AG04450 (cell line): Measurements from ENCODE around the gene FILIP1. TPM values are rescaled to one million over a fixed set of nuclear protein-coding genes. Genes with fewer than 3 reads are reported as not detected.

Source experiments
- CTCF ChIA-PET: fragments of 300-600, 350-600 bp; formaldehyde crosslinking; extraction: SDS; loops from one replicate; lab custom pipeline; 2022; ENCODE audit warnings: antibody characterized with exemption, inconsistent platforms; lab: Charles Lee
- POLR2A ChIA-PET: fragments of 350-600 bp; formaldehyde crosslinking; extraction: SDS; loops from one replicate; lab custom pipeline; 2021; ENCODE audit warnings: antibody characterized with exemption, inconsistent platforms; lab: Yijun Ruan, JAX
- DNase-seq: peaks from one replicate; pipeline ENCODE4 v3.0.0-alpha.2; 2011; ENCODE audit warnings: low read depth, low spot score
- H3K27ac ChIP-seq: one replicate; pipeline ENCODE4 v1.5.1; 2012; ENCODE audit warnings: low read depth, low read length, control low read depth
- H3K27me3 ChIP-seq: one replicate; pipeline ENCODE4 v1.6.0; 2012; ENCODE audit warnings: low read length; ENCODE audit not compliant: control insufficient read depth, insufficient read depth
- H3K4me3 ChIP-seq: 2 replicates; pipeline ENCODE4 v1.5.1; 2011; ENCODE audit warnings: mild to moderate bottlenecking, low read depth, low read length, control low read depth
- H3K9me3 ChIP-seq: 2 replicates; pipeline ENCODE4 v1.5.1; 2012; ENCODE audit warnings: low read length; ENCODE audit not compliant: control insufficient read depth, insufficient read depth
- polyA plus RNA-seq: library from polyadenylated mRNA; depleted of rRNA; stranded (reverse); fragments of >200 nt; gene quantifications from 2 replicates; pipeline ENCODE4 v1.2.3, GENCODE V29; 2011
- TF ChIP-seq, protein P1 (sequence below): IDR thresholded peaks from 2 replicates; pipeline ENCODE4 v1.5.1; 2011; ENCODE audit warnings: low read depth, low read length, control low read depth, inconsistent platforms

Gene FILIP1
- polyA plus RNA-seq, 1 experiment, result 0.12 TPM

DNA sequence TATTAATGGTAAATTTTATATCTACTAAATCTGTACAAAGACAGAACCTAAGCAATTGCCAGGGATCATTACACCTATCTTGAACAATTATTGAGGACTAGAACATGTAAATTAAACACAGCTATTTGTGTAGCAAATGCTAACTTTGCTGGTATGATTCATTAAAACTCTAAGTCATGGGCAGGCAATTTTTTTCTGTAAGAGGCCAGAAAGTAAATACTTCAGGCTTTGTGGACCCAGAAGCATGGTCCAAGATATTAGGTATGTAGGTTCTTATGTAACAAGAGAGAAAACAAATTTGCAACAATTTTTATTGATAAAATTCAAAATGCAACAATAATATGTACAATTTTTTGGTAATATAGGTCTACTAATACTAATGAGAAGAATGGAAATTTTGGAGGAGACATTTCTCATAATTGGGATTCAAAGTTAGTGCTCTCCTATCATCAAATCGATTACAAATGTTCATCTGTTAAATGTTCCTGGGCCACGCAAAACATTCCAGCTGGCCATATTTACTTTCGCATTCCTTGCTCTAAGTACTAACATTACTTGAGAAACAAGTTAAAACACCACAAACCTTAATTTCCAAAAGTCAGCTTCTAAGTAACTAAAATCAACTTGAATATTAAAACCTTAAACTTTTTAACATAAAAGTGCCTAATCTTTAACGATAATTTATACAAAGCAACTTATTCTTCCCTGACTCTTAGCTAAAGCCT, 213.3 kb downstream of the FILIP1 start:
- DNase-seq, result no peak
- TF ChIP-seq, protein P1, sequence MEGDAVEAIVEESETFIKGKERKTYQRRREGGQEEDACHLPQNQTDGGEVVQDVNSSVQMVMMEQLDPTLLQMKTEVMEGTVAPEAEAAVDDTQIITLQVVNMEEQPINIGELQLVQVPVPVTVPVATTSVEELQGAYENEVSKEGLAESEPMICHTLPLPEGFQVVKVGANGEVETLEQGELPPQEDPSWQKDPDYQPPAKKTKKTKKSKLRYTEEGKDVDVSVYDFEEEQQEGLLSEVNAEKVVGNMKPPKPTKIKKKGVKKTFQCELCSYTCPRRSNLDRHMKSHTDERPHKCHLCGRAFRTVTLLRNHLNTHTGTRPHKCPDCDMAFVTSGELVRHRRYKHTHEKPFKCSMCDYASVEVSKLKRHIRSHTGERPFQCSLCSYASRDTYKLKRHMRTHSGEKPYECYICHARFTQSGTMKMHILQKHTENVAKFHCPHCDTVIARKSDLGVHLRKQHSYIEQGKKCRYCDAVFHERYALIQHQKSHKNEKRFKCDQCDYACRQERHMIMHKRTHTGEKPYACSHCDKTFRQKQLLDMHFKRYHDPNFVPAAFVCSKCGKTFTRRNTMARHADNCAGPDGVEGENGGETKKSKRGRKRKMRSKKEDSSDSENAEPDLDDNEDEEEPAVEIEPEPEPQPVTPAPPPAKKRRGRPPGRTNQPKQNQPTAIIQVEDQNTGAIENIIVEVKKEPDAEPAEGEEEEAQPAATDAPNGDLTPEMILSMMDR, result no peak
- POLR2A ChIA-PET, result no interaction called here
- peak overlapping the region; percentile 96; the same call in 1 of the 2 replicates for H3K4me3 ChIP-seq
- H3K27me3 ChIP-seq, result no peaks in the 10 kb centered on the region
- CTCF ChIA-PET, result interaction anchor here (2.1 to 8.0 kb wide), 2 partner anchors 13 to 266 kb away, joined by 6 to 62 read pairs; no protein-coding TSS in a partner anchor
- no peak overlapping the region for H3K27ac ChIP-seq
- no peaks in the 10 kb centered on the region; the same call in 1 of the 2 replicates for H3K9me3 ChIP-seq

DNA sequence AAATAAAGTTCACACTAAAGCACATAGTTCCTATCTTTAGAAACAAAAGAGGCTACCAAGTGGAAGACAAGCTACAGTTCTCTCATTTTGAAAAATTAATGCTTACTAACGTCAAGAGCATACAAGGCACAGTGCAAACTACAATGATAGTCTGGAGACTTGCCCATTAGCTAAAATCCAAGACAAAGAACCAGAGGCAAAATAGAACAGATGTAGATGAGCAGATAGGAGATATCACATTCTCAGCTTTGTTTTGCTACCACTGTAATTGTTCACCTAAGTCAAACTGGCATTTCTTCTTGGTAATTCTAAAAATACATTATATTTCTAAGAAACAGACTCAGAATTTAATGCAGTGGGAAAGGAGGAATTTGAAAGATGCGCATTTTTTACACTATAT, 214.2 kb downstream of the FILIP1 start:
- Histone ChIP-seq H3K4me3 (no peak overlapping the region; the same call in 1 of the 2 replicates), H3K27ac (no peak overlapping the region), H3K9me3 (no peaks in the 10 kb centered on the region; the same call in 1 of the 2 replicates), H3K27me3 (no peaks in the 10 kb centered on the region)
- no peak for DNase-seq
- TF ChIP-seq, protein P1, result no peak
- ChIA-PET CTCF (interaction anchor here (1.1 to 8.0 kb wide), 4 partner anchors 12 to 267 kb away, joined by 3 to 62 read pairs (median 8); no protein-coding TSS in a partner anchor), POLR2A (no interaction called here)

DNA sequence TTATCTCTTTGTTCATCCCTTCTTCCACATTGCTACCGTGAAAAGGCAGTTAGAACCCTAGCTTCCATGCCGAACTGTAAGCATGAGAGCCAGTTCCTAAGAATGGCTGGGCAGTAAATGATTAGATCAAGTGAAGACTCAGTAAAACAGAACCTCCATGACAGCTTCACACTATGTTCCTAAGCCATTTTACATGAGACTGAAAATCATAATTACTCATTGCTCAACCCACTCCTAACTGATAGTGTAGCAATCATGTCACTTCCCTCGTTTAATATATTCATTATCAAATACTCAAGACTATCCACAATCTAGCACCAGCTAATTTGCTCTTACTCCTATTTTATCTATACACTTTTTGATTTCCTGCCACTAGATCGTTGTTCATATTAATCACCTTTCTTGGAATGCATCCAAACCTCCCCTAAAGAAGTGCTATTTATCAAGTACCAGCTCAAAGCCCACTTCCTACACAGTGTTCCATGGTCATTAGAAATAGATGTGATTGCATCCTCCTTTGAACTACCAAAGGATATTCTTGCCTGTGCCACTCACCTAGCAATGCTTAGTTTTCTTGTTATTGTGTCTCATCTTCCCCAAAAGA, 215.0 kb downstream of the FILIP1 start:
- Histone ChIP-seq H3K27ac (no peak overlapping the region), H3K9me3 (no peaks in the 10 kb centered on the region), H3K27me3 (no peaks in the 10 kb centered on the region), H3K4me3 (no peak overlapping the region)
- DNase-seq, result no peak
- TF ChIP-seq, protein P1, result no peak
- ChIA-PET POLR2A (no interaction called here), CTCF (interaction anchor here (1.1 to 8.0 kb wide), 4 partner anchors 11 to 268 kb away, joined by 3 to 62 read pairs (median 8); no protein-coding TSS in a partner anchor)

DNA sequence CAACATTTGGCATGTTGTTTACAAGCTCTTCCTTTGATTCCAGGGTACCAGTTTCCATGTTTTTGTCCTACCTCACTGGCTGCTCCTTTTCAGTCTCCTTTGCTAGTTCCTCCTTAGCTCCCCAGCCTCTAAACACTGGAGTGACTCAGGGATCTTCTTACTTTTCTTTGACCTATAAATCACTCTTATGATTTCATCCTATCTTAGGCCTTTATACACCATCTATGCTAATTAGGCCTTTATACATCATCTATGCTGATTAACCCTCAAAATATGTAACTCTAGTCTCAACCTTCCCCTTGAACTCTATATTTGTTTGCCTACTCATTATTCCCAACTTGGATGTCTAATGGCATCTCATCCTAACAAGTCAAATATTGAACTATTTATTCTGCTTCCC, 218.5 kb downstream of the FILIP1 start:
- CTCF ChIA-PET, result interaction anchor here (0.6 to 2.9 kb wide), 7 partner anchors 8 to 271 kb away, joined by 3 to 21 read pairs (median 4); no protein-coding TSS in a partner anchor

More for the DNA sequence above, 218.5 kb downstream of the FILIP1 start:
- H3K27ac ChIP-seq, result no peak overlapping the region
- no peaks in the 10 kb centered on the region for H3K27me3 ChIP-seq
- no peak overlapping the region for H3K4me3 ChIP-seq
- POLR2A ChIA-PET, result interaction anchor here (0.7 to 1.8 kb wide), 4 partner anchors 9 to 565 kb away, joined by 3 to 10 read pairs (median 5); partner anchors contain the start of gene TMEM30A
- H3K9me3 ChIP-seq, result no peaks in the 10 kb centered on the region
- TF ChIP-seq, protein P1, result no peak
- peak; percentile 70 for DNase-seq
